GM18511 (cell line): Measurements from ENCODE around the gene JAKMIP1.

Experiments
- ATAC-seq: cut with Tn5 transposase; IDR thresholded peaks from one replicate; pipeline ENCODE4 v1.9.1; 2021; ENCODE audit warnings: mild to moderate bottlenecking, moderate library complexity; ENCODE audit not compliant: unreplicated experiment

JAKMIP1 gene

DNA sequence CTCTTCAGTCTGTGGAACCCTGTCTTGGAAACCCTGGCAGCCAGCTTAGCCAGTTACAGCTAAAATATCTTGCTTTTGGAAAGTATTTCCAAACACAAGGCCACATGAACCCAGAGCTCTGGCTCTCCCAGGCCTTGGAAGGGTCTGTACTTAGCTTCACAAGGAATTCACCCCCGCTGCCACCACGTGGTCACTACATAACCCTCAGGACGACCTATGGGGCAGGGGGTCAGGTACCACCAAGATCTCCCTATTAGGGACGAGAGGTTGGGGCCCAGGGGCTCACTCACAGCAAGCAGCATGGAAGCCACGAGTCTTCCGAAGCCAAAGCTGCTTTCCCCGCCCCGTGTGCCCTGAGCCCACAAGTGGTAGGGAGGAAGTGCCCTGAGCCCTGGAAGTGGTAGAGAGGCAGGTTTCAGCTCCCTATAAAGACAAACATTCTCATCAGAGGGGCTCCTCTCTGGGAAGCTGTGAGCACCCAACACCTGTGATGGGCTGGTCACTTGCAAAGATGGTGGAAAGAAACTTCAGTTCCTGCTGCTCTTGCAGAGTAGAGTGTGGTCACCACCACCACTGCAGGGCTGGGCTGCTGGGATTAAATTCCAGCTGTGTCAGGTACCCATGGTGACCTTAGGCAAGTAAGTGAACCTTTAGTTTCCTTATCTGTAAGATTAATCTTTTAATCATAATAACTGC lies 4.7 kb upstream of the JAKMIP1 start:
- no peak for ATAC-seq

DNA sequence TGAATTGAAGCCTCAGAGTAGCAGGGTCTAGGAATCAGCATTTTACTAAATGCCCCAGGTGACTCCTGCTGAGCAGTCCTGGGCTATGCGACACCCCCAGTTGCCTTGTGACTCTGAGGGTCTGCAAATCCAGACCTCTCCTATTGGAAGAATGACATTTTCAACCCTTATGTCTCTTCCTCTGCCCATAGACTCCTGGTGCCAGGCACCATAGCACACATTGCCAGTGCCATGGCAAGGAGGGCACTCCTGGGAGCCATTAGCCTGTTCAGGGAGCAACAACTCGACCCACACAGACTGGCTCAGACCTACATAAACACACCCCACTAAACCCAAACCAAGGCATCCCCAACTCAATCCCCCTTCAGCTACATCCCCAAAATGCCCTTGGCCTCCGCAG lies 3.7 kb upstream of the JAKMIP1 start:
- no peak for ATAC-seq

DNA sequence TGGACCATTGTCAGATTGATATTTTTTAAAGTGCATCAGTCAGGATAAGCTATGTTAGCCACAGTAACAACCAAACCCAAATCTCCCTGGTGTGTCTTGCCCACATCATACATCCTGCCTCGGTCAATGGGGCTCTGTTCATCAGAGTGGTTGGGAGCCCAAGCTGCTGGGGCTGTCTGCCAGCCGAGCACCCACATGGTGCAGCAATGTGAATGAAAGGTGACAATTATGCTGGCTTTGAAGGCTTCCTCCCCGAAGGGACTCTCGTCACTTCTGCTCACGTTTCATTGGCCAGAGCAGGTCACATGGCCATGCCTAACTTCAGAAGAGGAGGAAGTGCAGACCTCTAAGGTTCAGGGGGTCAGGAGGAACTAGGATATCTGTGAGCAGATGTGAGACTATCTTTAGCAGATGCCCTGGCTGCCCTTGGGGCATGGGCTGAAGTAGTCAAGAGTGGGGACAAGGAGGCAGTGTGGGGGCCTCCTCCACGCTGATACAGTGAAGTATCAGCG lies 1.3 kb upstream of the JAKMIP1 start:
- no peak for ATAC-seq

DNA sequence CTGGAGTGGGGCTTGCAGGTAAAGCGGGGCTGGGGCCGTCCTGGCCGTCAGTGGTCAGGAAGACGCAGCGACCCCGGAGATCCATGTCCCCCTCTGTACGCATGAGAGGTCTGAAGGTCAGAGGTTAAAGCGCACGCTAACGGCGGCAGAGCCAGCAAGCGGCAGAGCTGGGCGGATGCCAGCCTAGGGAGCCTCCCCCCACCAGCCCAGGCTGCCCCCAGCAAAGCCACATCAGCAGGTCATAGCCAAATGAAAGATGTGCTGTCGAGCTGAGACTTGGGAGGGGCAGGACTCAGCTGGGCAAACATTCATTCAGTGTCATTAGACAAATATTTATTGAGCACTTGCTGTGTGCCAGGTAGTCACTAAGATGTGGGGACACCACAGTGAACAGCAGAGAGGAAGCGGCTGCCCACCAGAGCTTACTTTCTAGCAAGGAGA lies 593 bp upstream of the JAKMIP1 start:
- peak; percentile 3 for ATAC-seq

DNA sequence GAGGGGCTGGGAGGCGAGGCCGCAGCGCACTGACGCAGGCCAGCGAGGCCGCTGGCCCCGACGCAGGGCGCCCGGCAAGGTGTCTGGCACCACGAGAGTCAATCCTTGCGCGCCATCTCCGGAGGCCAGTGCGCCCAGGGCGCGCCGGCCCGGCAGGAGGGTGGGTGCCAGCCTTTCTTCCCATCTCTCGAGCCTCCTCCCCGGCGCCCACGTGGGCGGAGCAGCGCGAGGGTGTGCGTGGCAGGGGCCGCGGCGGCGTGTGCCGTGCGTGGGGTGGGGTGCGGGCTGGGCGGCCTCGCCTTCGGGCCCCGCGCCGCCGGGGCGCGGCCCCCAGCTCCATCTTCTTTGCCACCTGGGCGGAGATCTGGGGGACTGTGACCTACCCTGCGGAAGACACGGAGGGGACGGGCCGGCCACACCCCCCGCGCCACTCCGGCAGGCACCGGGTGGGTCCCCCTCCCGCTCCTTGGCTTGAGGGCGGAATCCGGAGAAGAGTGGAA lies 877 bp downstream of the JAKMIP1 start:
- ATAC-seq, result no peak

DNA sequence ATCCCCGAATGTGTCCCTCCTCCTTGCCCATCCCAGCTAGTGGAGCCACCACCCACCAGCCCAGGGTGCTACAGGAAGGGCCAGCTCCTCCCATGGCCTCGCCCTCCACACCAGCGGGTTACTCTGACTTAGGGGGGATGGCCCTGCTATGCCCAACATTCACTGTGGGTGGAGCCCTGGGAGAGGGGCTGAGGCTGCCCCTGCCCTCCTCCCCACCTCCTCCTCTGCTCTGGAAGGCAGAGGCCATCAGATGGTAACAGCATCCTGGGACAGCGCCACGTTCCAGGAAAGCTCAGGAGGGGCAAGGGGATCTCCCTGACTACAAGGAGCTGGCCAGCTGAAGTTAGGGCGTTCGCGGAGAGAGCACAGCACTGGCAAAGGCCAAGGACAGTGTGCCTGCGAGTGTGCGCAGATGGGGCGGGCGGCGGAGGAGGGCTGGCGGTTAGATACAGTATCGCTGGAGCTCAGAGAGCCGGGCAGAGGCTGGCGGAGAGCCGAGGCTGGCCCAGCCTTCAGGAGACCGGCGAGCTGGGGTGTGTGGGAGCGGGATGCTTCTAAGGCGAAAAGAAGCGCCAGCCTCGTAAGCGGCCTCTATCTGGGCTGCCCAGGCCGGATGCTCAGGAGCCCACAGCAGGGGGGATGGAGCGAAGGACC lies 1.5 kb downstream of the JAKMIP1 start:
- ATAC-seq, result no peak

DNA sequence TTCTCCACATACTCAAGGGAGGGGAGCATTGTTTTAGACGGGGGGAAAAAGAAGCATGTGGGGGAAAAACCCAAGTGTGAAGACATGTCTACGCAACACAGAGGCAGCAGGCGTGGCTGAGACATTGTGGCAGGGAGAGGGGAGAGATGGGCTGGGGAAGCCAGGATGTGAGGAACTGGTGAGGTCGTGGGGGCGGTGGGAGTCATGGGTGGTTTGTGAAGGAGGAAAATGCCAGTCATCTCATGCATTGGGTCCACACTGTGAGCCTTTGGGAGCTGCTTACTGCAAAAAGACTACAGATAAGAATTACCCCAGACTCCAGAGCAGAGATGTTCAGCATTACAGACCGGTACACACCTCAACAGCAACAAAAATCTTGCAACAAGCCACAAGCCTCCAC lies 2.1 kb downstream of the JAKMIP1 start:
- no peak for ATAC-seq

DNA sequence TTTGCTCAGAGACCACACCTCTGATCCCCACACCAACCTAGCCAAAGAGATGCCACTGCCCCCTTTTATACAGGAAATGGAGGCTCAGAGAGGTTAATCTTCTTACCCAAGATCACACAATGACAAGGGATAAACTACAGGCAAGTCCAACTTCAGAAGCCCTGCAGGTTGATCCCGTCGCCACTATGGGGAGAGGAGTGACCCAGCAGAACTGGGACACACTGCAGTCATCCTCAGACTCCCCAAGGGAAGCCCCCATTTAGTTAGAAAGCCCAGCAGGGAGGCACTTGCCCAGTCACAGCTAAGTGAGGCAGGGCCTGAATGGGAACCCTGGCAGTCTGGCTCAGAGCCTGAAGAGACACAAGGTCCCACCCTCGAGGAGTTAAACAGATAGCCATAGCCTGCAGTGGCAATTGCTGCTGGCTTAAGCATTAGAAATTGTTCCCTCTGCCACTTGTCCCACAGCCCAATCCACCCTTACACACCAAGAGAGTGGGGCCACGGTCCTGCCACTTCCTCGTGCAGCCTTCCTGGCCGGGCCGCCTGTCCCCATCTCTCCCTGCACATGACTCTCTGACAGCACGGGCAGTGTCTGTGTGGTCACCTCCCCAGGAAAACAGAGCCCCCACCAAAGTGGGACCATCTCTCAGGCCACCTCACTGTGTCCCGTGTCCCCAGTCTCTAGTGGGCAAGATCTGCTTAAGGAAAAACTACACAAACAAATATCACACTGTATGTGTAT lies 2.7 kb downstream of the JAKMIP1 start:
- no peak for ATAC-seq

DNA sequence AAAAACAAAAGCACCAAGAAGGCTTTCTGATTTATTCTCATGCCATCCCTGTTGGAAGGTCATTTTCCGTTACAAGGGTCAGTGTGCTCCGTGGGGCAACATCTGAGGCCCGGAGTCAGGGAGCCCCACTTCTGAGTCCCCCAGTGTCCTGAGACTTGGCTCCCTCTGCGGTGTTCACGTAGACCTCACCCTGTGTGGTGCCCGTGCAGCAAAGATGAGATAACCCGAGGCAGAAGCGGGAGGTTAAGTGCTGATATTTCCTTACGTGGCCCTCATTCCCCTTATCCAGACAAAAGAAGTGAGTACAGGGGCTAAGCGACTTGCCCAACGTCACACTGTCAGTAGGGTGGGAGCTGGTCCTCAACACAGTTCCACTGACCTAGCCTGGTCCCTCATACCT lies 3.5 kb downstream of the JAKMIP1 start:
- ATAC-seq, result no peak

DNA sequence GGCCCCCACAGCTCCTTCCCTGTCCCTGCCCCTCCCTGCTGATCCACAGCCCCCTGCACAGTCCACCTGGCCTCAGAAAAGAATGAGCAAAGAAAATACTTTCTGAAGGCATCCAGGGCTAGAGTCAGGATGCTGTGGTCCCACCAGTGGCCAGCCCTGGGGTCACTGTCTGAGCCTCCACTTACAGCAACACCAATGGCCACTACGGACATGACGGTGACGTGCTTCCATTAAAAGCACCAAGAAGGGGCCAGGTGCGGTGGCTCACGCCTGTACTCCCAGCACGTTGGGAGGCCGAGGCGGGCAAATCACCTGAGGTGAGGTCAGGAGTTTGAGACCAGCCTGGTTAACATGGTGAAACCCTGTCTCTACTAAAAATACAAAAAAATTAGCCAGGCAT lies 4.0 kb downstream of the JAKMIP1 start:
- no peak for ATAC-seq

DNA sequence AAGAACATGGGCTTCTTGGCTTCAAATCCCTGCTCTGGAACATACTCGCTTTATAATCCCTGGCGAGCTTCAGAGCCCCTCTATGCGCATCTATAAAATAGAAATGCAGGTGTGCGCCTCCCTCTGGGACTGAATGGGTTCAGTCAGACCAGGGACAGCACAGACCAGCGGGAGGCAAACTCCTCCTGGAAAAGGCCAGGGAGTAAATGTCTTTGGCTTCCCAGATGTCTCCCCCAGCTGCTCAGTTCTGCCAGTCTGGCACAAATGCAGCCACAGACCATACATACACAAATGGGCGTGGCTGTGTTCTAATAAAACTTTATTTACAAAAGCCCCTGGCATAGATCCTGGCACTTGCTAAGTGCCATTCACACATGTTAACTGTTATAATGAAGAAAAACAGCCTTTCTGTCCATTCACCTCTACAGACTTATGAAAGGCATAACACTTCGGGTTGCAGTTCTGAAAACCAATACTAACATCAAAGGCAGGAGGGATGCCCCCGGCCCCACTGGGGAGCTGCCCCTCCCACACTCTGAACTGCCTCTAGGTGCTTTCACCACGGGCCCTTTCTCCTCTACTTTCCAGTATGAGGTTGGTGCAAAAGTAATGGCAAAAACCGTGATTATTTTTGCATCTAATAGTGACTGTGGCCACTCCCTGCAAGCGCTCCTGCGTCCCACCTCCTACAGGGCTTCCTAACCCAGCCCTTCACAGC lies 4.6 kb downstream of the JAKMIP1 start:
- ATAC-seq, result no peak

DNA sequence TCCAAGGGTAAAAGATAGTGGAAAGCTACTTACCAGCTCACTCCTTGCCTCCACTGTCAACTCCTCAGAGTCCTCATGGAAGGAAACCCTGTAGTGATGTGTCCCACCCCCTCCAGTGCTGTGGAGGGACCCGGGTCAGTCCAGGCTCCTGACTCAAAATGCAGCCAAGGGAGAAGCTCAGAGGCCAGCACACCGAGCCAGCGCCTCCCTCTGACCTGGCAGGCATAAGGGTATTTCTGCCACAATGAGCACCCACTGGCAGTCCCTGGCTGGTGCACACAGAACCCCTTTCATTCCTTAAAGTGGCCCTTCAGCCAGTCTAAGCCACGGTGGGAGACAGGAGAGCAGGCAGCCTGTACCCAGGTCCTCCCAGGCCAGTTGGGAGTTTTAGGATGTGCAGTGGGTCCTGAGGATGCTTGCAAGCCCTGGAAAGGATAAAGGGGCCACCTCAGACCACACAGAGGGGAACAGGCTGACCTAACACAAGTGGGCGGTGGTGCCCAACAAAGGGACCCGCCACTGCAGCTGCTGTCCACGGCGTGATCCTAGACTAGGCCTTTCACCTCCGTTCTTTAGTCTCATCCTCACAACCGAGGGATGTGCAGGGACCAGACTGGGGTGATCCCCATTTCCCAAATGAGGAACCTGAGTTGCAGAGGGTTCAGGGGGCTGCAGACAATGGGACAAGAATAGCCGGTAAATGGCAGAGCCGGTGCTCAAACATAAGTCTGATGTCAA lies 5.7 kb downstream of the JAKMIP1 start:
- no peak for ATAC-seq

DNA sequence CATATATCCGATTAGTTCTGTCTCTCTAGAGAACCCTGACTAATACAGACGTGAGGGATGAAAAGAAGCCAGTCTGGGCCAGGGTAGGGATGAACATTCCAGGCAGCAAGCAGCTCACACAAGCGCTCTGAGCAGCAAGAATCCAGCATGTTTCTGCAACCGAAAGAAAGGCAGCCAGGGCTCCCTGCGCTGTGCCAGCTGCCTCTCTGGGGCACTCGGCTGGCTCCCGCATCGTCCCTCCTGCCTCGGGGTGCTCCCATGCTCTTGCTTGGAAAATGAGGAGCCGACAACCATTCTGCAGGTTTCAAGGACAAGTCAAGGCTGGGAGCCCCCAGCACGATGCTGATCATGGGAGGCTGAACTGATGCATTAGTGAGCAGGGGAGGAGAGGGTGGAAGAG lies 7.0 kb downstream of the JAKMIP1 start:
- ATAC-seq, result no peak

DNA sequence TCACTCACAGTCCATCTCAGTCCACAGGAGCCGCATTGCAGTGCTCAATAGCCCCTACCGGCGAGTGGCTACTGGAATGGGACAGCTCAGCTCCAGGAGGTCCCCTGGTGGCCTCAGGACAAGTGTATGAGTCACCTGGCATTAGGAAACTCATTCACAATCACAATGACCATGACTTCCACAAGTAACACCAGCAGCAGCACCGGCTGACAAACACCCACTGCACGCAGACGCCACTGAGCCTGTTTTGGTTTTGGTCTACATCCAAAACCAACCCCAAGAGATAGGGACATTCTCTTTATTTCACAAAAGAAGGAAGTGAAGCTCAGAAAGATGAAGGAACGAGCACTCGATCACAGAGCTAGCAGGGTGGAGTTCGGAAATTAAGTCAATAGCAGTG lies 8.1 kb downstream of the JAKMIP1 start:
- ATAC-seq, result no peak

DNA sequence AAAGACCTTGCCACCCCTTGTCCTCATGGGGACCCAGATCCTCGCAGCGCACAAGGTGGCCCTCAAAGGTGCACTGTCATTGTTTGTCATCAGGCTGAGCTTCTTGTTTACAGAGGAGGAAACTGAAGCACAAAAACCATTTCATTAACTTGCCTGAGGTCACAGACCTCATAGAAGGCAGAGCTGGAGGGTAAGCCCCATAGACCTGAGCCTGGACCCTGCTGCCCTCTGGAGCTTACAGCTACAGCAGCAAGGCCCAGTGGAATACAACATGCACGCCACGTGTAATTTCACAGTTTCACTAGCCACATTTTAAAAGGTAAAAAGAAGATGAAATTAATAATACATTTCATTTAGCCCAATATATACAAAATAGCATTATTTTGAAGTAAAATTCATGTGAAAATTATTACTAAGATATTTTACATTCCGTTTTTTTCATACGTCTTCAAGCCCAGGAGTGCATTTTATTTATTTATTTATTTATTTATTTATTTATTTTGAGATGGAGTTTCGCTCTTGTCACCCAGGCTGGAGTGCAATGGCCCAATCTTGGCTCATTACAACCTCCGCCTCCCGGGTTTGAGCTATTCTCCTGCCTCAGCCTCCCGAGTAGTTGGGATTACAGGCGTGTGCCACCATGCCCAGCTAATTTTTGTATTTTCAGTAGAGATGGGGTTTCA lies 8.8 kb downstream of the JAKMIP1 start:
- ATAC-seq, result no peak

DNA sequence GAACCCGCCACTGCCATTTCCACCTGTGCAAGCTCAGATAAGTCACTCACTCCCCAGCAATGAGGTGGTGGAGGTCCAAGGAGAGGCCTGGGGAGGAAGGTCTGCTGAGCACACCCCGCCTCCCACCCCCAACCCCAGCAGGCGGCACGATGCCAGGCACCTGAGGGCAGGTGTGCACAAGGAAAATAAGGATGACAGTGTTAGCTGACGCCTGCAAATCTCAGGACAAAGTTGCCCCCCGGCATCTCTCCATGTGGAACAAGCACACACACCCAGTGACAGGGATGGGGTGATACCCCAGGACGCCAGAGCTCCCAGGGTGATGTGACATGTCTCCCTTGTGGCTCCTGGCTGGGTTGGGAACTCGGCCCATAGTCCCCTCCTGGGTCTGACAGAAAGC lies 9.9 kb downstream of the JAKMIP1 start:
- ATAC-seq, result no peak

DNA sequence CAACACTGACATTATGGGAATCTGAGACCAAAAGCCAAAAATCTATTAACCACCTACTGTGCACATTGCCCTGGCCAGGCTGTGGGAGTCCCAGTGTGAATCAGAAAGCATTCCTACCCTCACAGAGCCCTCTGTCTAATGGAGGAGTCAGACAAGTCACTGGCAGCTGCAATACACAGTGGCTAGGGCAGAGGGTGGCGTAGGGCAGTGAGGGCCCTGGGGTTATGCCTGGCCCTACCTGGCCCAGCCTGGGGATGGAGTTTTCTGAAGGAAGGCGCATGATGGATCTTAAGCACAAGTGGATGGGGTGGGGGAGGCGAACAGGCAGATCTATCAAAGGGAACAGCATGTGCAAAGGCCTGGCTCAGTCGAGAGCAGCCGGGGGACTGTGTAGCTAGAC lies 10.8 kb downstream of the JAKMIP1 start:
- ATAC-seq, result no peak

DNA sequence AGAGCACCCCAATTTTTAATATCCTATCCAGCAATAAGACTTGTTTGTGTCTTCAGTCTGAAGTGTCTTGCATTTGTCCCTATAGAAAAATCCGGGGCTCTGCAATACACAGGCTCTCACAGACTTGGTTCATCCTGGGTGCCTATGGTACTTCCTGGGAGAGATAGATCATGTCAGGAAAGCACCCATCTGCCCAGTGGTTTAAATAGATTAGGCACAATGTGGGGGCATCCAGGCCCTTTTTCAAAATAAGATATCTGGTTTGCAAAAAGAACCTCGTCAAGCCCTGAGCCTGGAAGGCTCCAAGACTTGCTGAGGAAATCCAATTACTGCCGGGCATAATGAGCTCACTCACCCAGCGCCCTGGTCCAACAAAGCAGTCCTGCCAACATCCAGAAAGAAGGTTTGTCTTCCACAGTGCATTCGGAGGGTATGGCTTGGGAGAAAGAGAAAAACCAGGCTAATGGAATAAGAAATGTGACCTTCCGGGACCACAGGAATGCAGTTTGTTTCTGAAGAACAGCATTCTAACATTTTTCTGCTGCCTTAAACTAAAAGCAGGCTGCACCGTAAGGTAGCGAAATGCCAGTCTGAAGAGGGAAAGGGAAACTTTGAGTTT lies 11.6 kb downstream of the JAKMIP1 start:
- no peak for ATAC-seq

DNA sequence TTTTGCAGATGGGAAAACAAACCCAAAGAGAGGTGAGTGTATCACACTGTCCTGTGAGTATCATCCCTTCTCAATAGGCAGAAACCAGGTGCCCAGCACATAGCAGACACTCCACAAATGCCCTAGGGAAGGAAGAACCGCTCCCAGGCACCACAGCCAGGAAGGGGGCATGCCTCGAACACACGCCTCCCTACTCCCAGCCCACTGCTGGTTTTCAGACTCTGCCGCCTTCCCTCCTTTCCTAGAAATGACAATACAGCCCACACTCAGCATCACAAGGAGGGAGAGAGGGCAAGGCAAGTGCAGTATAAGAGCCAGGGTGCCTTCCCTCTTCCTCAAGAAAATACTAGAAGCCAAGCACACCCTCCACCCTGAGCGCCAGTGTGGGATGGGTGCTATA lies 16.2 kb downstream of the JAKMIP1 start:
- no peak for ATAC-seq
